Measurements from ENCODE around the gene ZSCAN21.
A peak's percentile ranks its signal among the peaks of the same experiment; 100 is the strongest.

The ZSCAN21 gene

DNA sequence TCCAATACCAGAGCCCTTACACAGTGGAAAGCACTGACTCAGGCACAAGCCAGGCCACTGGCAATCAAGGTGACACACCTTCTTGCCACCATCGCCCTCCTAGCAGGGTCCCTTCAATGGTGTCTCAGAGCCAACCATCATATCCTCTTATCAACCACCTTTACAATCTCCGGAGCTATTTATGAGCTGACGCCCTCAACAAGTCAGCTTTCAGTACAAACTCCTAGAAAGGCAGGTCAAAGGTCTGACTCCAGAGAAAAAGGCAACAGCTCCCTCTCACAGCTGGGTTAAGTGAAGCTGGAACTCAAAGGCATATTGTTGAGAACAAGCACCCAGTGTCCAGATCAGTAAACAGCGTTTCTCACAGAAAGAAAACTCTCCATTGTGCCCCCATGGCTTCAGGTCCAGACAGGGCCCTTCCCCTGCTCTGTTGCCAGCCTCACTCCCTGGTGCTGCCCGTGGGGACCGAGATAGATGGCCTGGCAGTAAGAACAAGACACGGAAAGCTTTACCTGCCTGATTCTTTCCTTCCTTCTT, 29.5 kb downstream of the ZSCAN21 start:
- DNase-seq = no peak

GRCh38 chr7:100080907-100081534, 31.4 kb downstream of the ZSCAN21 start:
- DNase-seq = no peak

DNA sequence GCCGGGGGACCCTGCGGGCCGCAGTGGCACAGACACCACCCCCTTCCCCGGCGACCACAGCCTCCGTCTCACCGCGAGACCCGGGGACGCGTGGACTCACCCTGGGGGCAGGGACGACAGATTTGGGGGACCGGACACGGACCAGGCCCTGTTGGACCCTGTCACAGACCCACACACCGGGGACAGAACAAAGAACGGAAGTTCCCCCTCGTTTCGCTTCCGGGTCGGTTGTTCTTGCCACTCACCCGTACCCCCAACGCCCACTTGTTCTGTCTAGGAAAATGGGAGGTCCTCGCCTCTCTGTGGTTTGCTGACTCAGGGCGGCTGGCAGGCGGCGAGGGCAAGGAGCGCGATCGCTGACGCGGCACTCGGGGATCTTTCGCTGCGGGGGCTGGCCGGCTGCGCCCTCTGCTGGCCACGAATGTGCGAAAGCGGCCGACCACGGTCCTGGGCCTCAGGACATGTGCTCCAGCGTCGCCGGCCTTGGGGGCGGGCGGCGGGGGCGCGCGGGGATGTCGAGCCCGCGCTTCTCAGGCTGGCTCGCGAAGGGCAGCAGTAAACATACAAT, 32.0 kb downstream of the ZSCAN21 start, which contains the start of gene ZNF3:
ZNF3 (minus strand) TSS at position 189 of the 568 bp plus-strand sequence. CDS start 4,366 bp downstream, outside the sequence.
- DNase-seq = peak; percentile 96 to 97

DNA sequence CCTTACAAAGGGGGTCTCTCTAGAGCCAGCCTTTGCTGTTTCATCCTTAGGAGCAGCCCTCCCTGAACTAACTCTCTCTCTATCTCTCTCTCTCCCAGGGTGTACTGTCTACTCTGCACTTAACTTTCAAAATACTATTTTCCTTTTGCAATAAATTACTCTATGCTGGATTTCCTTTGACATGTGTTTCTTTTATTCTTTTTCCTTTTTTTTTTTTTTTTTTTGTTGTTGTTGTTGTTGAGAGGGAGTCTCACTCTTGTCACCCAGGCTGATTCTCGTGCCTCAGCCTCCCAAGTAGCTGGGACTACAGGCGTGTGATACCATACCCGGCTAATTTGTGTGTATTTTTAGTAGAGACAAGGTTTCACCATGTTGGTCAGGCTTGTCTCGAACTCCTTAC, 33.4 kb downstream of the ZSCAN21 start:
- DNase-seq = no peak

DNA sequence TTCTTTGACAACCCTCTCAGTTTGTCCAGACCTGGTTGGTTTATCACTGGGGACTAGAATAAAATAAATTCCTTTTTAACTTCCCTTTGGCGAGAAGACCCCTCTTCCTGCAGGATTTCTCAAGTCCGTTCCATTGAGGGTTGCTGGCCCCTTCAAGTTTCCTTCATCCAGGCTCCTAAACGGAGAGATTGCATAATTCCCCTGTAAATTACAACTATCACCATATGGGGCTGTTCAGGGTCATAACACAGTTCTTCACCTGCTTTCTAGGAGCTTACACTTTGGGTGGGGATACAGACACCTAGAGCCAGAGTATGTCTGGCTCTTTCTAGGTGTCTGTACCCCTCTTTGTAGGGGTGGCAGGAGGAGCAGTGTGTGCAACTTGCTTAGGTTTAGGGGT, 35.9 kb downstream of the ZSCAN21 start:
- no peak for DNase-seq

- DNase-seq = peak; percentile 78 to 90
Measured at GRCh38 chr7:100087055-100087750, 37.6 kb downstream of the ZSCAN21 start.

DNA sequence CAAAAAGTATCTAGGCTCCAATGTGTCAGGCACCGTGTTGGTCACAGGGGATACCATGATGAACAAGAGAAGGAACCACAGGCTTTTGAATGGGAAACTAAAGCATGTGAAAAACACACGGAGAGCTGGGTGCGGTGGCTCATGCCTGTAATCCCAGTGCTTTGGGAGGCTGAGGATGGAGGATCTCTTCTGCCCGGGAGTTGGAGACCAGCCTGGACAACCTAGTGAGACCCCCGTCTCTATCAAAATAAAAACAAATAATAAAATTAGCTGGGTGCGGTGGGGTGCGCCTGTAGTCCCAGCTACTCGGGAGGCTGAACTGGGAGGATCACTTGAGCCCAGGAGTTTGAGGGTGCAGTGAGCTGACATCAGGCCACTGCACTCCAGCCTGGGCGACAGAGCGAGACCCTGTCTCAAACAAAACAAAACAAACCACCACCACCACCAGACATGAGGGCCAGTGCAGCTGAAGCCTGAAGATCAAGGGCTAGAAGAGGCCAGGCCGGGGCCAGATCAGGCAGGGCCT, 38.6 kb downstream of the ZSCAN21 start:
- no peak for DNase-seq

DNA sequence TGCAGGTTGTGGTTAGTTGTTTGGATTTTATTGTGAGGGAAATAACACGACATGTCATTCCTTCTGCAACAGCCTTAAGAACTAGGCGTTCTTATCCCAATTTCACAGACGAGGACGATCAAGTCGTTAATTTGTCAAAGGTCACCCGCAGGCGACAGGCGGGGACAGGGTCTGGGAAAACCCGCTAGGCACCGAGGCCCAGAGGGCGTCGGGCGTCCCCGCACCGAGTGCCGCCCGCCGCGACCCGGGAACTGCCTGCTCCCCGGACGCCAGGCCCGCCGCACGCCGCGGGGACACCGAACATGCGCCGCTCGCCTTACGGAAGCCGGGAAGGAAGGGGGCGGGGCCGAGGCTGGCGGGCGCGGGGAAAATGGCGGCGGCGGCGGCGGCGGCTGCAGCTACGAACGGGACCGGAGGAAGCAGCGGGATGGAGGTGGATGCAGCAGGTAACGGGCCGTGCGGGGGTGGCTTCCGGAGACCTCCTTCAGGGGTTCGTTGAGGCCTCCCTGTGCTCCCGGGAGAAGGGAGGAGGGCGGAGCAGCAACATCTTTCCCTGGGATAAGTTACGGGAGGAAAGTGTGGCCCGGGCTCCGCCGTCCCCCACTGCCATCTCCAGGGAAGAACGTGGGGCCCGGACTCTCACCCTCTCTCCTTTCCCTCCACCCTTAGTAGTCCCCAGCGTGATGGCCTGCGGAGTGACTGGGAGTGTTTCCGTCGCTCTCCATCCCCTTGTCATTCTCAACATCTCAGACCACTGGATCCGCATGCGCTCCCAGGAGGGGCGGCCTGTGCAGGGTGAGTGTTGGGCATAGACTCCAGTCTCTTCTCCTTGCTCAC, 39.3 kb downstream of the ZSCAN21 start, which contains the start of gene COPS6:
COPS6 (plus strand) TSS at position 349 of the 837 bp plus-strand sequence; CDS start at position 371, 22 bp downstream.
- DNase-seq = peak in 1 of 2 experiments; percentile 64

GRCh38 chr7:100089458-100090196, 40.1 kb downstream of the ZSCAN21 start:
- DNase-seq = no peak

GRCh38 chr7:100090527-100091410, 41.2 kb downstream of the ZSCAN21 start:
- DNase-seq = peak in 1 of 2 experiments; percentile 9

DNA sequence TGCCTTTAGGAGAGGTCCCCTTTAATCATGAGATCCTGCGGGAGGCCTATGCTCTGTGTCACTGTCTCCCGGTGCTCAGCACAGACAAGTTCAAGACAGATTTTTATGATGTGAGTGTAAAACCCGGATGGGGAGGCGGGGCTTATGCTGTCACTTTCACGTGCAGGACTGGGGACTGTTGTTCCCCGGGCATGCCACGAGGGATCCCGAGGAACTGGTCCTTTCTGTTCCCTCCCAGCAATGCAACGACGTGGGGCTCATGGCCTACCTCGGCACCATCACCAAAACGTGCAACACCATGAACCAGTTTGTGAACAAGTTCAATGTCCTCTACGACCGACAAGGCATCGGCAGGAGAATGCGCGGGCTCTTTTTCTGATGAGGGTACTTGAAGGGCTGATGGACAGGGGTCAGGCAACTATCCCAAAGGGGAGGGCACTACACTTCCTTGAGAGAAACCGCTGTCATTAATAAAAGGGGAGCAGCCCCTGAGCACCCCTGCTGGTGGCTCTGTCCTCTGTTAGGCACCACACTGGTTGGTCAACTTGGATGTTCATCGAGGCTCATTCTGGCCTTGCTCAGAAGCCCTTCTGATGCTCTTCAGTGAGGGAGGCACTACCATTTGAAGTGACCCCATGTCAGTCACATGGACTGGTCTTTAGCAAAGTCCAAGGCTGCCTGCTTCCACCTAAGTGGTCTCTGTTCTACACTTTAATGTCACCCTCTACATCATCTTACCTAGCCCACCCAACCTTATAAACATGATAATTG, 42.0 kb downstream of the ZSCAN21 start:
- peak in 1 of 2 experiments; percentile 53 for DNase-seq

GRCh38 chr7:100093054-100093453, 43.5 kb downstream of the ZSCAN21 start:
- DNase-seq = peak in 1 of 2 experiments; percentile 21

DNA sequence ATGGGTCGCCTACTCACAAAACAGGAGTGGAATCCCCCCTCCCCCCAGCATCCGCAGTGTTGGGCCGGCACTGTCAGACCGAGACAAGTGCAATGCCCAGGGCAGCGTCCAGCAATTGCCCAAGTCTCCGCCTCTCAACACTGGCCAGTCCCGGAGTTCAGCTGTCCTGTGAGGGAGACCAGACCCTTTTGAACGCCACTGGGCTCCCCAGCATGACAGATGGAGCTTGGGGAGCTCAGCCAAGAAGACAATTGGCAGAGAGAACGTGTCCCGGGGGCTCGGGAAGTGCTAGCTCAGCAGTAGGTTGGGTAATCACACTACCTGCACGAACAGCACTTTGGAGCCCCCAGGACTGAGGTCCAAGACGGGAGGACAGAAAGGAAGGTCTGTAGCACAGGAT, 43.9 kb downstream of the ZSCAN21 start:
- DNase-seq = no peak

DNA sequence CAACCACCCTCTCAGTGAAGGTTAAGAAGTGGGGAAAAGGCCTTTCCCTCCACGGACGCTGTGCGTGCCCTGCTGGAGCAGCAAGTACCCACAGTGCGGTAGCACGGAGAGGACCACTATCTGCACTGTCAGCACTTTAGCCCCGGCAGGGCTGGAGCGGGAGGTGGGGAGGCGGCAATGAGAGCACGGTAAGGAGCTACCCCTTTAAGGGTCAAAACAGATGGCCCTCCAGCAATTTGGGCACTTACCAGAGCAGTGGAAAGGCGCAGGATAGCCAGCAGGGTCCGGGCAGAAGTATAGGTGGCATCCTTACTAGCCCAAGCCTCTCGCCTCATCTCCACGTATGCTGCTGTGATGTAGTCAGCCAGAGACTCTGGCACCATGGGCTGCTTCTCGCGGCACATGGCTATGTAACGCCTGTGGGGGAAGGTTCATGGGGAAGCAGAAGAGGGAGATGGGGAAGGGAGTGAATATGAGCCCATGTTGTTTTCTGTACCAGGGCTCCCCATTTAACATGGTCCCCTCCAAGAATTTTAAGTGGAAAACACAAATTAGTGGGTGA, 44.4 kb downstream of the ZSCAN21 start:
- no peak for DNase-seq

- DNase-seq = no peak
Measured at GRCh38 chr7:100095289-100095688, 45.7 kb downstream of the ZSCAN21 start.

GRCh38 chr7:100095704-100096103, 46.1 kb downstream of the ZSCAN21 start:
- DNase-seq = no peak

- no peak for DNase-seq
Measured at GRCh38 chr7:100098913-100099312, 49.3 kb downstream of the ZSCAN21 start.

GRCh38 chr7:100099452-100099851, 49.9 kb downstream of the ZSCAN21 start:
- DNase-seq = no peak

- DNase-seq = peak; percentile 72 to 90
Measured at GRCh38 chr7:100100420-100101015, 50.9 kb downstream of the ZSCAN21 start.
